Osteoblast (primary cell): ENCODE data around the gene LHFPL2. TPM values are rescaled to one million over a fixed set of nuclear protein-coding genes. Genes with fewer than 3 reads are reported as not detected.

ENCODE experiments used
- DNase-seq: peaks from one replicate; pipeline ENCODE4 v3.0.0; 2011; ENCODE audit warnings: low spot score, mixed read lengths; ENCODE audit not compliant: insufficient read length; ENCODE audit errors: missing footprints
- H2AFZ ChIP-seq: 2 replicates; pipeline ENCODE4 v1.6.0; 2011; ENCODE audit warnings: mild to moderate bottlenecking, low read length
- H3K27ac ChIP-seq: 2 replicates; pipeline ENCODE4 v1.5.1; 2011; ENCODE audit warnings: mild to moderate bottlenecking, low read depth, low read length, moderate library complexity
- H3K27me3 ChIP-seq: 2 replicates; pipeline ENCODE4 v1.6.0; 2012; ENCODE audit warnings: mild to moderate bottlenecking, control low read depth, inconsistent platforms, low read length, moderate library complexity; ENCODE audit not compliant: insufficient read depth
- H3K36me3 ChIP-seq: 2 replicates; pipeline ENCODE4 v1.5.1; 2011; ENCODE audit warnings: mild to moderate bottlenecking, low read length, control low read depth, moderate library complexity; ENCODE audit not compliant: insufficient read depth
- H3K4me1 ChIP-seq: 2 replicates; pipeline ENCODE4 v1.5.1; 2011; ENCODE audit warnings: mild to moderate bottlenecking, low read length, control low read depth, moderate library complexity; ENCODE audit not compliant: insufficient read depth
- H3K4me2 ChIP-seq: 2 replicates; pipeline ENCODE4 v1.6.0; 2011; ENCODE audit warnings: mild to moderate bottlenecking, low read length; ENCODE audit not compliant: insufficient read depth
- H3K4me3 ChIP-seq: fragments of 200-600 bp; sonication (generic); 3 replicates; pipeline ENCODE4 v1.5.1; 2012; ENCODE audit warnings: mild to moderate bottlenecking, low read length, inconsistent platforms; ENCODE audit not compliant: insufficient read depth
- H3K79me2 ChIP-seq: 2 replicates; pipeline ENCODE4 v1.6.0; 2012; ENCODE audit warnings: mild to moderate bottlenecking, low read length, control low read depth, inconsistent platforms; ENCODE audit not compliant: insufficient read depth
- H3K9me3 ChIP-seq: 2 replicates; pipeline ENCODE4 v1.5.1; 2011; ENCODE audit warnings: low read depth, low read length, control low read depth
- H4K20me1 ChIP-seq: 2 replicates; pipeline ENCODE4 v1.6.0; 2012; ENCODE audit warnings: mild to moderate bottlenecking, low read length, control low read depth; ENCODE audit not compliant: insufficient read depth
- CTCF ChIP-seq: IDR thresholded peaks from 2 replicates; pipeline ENCODE4 v1.5.1; 2011; ENCODE audit warnings: mild to moderate bottlenecking, low read depth, low read length, moderate library complexity; ENCODE audit errors: extremely low read depth
- total RNA-seq: library from RNA; depleted of rRNA; stranded (reverse); fragments of >200 nt; gene quantifications from 2 replicates; pipeline ENCODE4 v1.2.3, GENCODE V29; 2012

Gene LHFPL2
- total RNA-seq, 1 donor = 64.4 TPM

GRCh38 chr5:78449103-78449502 is 199.5 kb downstream of the LHFPL2 start:
- H3K27ac ChIP-seq = no peak overlapping the region
- no peaks in the 10 kb centered on the region for H3K9me3 ChIP-seq
- H2AFZ ChIP-seq = no peak overlapping the region
- DNase-seq = no peak
- H3K4me1 ChIP-seq = no peaks in the 10 kb centered on the region
- H3K79me2 ChIP-seq = no peaks in the 10 kb centered on the region
- H4K20me1 ChIP-seq = no peaks in the 10 kb centered on the region
- no peak overlapping the region for H3K4me3 ChIP-seq
- no peak for TF ChIP-seq CTCF
- no peak overlapping the region for H3K4me2 ChIP-seq
- H3K36me3 ChIP-seq = no peaks in the 10 kb centered on the region
- H3K27me3 ChIP-seq = no peaks in the 10 kb centered on the region

GRCh38 chr5:78447775-78448424 is 200.7 kb downstream of the LHFPL2 start:
- no peaks in the 10 kb centered on the region for H3K36me3 ChIP-seq
- no peak overlapping the region for H2AFZ ChIP-seq
- H4K20me1 ChIP-seq = no peaks in the 10 kb centered on the region
- no peaks in the 10 kb centered on the region for H3K27me3 ChIP-seq
- no peak overlapping the region for H3K27ac ChIP-seq
- no peak for DNase-seq
- no peaks in the 10 kb centered on the region for H3K9me3 ChIP-seq
- no peak overlapping the region for H3K4me2 ChIP-seq
- no peaks in the 10 kb centered on the region for H3K79me2 ChIP-seq
- no peak for TF ChIP-seq CTCF
- no peaks in the 10 kb centered on the region for H3K4me1 ChIP-seq
- H3K4me3 ChIP-seq = no peak overlapping the region
